DMS79 treated with DMSO at 0.1 percent for 48 hours (cell line): Measurements from ENCODE around the gene NGDN.
"Not testable (repeated sequence)": the region's sequence is repeated elsewhere in the genome, so short reads cannot be mapped to it uniquely, and the experiment has no call there.

ENCODE experiments used
- DNase-seq: peaks from one replicate; lab custom pipeline; 2025; lab: John Stamatoyannopoulos, UW

NGDN gene

DNA sequence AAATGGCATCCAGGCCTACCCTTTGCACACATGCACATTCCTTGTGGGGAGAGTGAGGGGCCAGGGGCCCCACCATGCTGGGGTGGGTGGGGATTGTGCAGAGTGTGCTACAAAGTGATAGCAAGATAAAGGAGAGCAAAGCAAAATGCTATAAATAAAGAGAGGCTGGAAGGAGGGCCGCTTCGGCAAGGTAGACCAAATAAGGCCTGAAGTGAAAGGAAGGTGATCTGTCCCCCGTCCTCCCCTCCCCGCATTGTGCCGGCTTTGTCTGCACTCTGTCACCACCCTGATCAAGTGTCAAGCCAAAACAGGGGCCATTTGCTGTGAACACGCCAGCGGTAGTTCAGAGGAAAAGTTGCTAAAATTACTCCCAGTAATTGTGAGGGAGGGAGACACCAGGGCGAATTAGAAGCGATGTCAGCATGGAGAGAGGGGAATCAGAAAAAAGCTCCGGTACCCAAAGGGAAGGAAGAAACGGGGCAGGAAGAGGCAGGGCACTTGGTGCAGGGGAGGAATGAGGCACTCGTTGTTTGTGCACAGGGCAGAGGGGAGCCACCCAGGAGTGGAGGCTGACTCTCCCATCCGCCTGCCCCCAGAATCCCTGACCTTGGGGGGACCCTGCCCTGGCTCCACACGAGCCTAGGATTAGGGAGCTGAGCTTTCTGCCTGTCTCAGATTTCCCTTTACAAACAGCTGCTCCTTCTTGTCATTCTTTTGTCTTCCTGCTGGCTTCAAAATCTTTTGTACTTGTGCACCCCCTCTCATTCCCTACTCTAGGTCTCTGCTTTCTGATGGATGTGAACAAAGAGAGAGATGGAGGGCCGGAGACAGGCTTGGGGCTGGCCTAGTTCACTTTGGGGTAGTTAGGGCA lies 31.2 kb upstream of the NGDN start:
- no peak for DNase-seq

DNA sequence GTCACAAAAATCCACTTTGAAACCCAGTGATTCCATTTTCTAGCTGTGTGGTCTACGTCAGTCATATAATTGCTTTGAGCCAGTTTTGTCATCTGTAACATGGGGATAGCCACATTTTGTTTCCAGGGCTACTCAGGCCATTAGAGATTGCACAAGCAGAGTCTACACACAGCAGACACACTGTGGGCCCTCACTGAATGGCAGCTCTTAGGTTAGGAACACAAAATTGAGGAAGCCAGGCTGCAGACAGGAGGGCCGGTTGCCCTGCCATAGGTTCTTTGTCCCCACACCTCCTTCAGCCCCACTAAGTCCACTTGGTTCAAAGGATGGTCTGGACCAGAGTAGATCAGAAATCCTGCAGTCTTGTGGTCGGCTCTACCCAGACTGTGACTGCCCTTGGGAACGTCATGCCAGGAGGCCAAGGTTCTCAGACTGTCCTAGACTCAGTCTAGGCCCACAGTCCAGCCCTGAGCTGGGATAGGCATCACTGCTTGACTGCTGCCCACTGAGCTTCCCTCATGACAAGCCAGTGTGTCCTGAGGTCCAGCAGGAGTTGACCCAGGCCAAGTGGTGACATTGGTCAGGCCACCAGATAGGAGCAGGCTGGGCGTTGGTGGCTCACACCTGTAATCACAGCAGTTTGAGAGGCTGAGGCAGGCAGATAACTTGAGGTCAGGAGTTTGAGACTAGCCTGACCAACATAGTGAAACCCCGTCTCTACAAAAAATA lies 30.2 kb upstream of the NGDN start:
- no peak for DNase-seq

DNA sequence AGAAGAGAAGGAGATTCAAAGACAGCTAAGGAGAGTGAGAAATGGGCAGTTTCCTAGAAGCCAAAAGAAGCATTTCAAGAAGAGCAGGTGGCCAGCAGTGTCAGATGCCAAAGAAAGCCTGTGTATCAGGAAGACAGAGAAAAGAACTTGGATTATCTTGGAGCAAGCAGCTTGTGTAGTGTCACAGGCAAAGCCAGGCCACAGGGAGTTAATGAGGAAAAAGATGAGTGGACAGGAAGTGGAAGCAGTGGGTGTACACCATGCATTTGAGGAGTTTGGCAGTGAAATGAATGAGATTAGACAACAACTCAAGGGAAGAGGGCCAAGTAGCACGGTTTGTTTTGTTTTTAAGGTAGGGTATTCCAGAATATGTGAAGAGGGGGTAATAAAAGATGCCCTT lies 28.4 kb upstream of the NGDN start:
- DNase-seq, result no peak

DNA sequence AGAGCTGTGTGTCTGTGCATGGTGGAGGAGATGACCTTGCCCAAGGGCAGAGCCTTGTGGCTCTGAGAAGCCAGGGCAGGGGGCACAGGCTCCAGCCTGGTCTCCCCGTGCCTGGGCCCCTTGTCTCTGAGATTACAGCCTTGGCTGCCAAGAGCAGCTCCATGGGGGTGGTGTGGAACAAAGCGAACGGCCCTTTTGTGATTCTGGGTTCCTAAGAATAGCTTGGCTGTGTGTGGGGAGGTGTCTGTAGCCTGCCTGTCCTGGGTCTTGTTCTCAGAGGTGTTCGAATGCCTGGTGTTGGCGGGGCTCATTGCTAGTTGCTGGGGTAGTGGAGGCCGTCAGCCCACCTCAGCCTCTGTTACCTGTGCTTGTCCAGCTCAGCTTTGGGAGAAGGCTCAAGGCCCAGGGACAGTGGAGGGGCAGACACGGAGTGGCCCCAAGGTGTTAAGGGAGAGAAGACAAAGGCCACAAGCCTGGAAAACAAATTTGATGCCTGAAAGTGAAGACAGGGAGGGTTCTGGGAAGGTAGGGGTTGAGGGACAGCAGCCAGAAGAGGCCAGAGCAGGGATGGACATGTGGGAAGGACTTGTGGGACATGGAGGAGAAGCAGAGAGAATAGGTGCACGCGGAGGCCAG lies 26.7 kb upstream of the NGDN start:
- no peak for DNase-seq

DNA sequence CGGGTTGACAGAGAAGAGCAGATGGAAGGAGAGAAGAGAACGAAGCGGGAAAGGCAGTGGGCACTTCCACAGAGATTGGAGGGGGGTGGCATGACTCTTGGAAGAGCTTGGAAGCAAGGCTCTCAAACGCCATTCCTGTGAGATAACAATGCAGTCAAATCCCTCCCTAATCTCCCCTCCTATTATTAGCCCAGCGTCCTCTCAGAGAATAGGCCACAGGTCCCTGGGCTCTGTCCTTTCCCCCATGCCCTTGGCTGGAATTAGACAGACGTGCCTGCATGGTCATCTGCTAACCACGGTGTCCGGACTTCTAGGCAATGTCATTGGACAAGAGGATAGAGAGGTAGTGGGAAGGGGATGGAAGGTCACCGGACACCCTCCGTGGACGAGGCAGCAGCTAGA lies 26.1 kb upstream of the NGDN start:
- DNase-seq, result no peak

DNA sequence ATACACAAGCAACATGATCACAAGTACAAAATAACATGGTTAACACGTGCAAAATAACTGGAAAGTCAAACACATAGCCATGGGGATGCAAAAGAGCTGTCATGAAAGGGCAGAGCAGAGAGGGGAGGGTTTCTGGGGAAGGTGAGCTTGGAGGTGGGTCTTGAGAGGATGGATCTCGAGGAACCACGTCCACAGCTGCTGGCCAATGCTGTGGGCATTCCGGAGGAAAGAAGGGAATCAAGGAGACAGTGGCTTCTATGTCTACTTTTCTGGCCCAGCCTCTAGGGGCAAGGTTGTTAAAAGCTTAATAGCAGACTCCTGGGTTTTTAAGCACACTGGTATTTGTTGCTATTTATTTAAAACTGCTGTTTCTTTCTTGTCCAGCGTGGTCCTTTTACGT lies 25.6 kb upstream of the NGDN start:
- no peak for DNase-seq

DNA sequence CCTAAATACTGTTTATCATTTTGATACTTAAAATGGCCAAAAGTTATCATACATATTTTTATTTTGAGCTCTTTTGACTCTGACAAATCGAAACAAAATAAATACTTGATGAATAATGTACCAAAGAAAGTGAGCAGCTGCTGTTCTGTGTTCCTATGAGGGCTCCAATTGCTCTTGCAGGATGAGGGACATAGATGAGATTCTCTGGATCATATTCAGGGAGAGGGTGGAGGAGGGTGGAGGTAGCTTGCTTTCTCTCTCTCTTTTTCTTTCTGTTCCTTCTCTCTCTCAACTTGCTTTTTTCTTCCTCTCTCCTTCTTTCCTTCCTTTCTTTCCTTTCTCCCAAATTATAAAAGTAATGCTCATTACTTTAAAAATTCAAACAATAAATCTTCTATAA lies 25.2 kb upstream of the NGDN start:
- no peak for DNase-seq

DNA sequence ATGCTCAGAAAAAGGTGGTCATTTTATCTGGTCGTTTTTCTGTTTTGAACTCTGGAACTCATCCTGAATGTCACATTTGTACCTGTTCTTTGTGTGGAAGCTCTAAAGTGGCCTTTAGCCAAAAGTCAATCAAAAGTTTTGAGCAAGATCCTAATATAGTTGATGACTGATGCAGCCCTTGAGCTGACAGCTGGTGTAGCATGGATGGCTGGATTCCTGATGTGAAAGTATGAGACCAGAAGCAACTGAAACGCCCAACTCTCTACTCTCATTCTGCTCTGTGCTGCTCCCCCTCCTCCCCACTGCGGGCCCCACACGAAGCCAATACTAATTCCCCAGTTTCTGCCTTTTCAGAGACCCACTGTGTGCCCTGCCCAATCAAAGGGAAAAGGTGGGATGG lies 23.7 kb upstream of the NGDN start:
- DNase-seq, result no peak

DNA sequence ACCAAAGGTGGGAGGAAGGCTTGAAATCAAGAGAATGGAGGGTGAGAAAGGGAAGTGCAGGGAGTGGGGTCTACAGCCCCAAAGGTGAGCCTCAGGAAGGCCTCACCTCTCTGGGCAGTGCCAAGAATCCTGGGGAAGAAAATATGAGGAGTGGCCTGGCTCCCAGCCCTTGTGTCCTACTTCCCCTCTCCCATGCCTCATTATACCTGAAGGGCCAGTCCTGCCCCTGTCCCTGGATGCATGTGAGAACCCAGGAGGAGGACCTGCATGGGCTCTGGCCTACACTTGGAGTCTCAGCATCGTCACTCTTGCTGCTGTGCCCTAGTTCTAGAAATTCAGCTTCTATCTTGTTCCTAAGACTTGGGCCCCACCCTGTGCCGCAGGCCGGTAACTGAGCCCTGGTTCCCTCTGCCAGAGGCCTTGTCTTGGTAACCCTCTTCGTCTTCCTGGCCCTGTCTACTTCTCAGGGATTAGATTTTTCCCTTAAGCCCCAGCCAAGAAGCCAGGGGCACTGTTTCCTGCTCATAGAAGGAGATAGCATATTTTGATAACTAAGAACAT lies 23.1 kb upstream of the NGDN start:
- DNase-seq, result no peak

DNA sequence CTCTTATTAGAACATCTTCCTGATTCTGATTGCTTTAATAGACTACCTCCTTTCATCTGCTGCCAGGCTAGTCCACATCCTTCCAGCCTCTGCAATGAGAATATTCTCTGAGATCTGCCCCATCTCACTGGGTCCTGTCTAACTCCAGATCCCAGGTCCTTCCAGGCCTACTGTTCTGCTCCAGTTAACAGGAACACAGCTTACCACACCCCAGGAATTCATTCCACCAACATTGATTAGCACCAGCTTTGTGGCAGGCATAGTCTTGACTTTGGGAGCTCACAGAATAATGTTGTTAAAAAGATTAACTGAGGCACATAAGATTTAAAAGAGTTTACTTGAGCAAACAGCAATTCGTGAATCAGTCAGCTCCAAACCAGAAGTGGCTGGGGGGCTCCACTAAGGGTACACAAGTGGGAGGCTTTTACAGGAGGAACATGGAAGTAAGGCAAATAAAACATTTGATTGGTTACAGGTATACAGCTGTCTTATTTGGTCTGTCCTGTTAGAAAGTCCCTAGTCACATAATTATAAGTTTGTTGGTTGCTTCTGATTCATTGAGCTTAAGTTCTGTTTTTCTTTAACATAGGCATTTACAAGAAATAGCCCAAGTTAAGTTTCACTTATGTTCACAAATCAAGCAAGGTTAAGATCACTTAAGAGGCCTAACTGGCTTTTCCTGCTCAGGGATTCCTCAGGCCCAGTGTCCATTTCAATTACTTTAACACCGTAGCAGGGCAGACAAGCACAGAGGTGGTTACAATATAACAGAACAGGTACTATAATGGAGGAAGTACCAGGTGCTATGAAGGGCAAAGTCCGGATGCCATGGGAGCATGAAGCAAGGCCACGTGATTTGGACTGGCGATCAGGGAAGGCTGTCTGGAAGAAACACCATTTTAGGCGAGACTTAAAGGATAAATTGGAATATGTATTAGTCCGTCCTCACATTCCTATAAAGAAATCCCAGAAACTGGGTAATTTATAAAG lies 21.8 kb upstream of the NGDN start:
- no peak for DNase-seq

DNA sequence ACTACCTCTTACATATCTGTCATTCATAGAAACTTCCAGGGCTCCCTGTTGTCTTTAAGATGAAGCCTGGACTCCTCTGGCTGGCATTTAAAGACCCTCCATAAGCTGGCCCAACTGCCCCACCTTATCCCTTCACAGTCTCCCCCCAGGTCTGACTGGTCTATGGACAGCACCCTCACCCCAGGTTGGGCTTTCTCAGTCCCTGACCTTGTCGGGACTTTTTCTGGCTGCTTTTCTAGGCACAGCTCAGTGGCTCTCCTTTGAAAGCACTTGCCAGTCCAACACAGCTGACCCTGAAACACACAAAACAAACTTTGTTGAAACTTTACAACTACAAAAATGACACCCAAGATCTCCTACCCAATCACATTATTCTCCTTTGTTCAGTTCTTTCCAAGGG lies 20.2 kb upstream of the NGDN start:
- no peak for DNase-seq

DNA sequence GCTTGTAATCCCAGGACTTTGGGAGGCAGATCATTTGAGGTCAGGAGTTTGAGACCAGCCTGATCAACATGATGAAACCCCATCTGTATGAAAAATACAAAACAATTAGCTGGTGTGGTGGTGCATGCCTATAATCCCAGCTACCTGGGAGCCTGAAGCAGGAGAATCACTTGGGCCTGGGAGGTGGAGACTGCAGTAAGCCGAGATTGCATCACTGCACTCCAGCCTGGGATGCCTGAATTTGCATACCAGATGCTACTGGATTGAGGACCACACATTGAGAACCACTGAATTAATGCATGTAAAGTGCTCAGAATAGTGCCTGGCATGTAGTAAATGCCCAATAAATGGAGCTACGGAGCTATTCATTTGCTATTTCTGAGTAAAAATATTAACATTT lies 19.1 kb upstream of the NGDN start:
- DNase-seq, result no peak

DNA sequence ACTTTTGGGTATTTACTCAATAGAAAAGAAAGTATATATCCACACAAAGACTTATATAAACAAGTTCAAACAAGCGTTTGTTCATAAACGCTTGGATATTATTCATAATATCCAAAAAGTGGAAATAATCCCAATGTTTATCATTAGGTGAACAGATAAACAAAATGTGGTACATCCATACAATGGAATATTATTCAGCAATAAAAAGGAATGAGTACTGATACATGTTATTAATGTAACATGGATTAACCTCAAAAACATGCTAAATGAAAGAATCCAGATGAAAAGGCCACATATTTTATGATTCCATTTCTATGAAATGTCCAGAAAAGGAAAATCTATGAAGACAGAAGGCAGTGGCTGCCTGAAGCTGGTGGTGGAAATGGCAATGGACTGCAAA lies 17.3 kb upstream of the NGDN start:
- DNase-seq, result no peak

DNA sequence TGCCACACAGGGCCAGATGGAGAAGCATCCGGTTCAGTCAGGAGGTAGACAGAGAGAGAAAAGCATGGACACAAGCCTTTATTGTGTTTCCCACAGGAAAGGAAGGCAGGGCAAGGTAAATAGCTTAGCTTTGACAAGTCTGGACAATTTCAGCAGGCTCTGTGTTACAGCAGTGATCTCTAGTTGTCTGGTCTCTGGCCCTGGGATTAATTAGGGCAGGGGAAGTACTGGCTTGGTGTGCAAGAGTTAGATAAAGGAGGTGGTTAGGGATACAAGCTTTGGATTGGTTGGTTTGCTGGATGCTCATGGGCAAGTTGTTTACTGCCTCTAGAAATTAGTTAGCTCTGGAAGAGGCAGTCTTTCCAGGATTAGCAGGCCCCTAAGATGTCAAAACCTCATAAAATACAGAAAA lies 15.1 kb upstream of the NGDN start:
- DNase-seq, result no peak

DNA sequence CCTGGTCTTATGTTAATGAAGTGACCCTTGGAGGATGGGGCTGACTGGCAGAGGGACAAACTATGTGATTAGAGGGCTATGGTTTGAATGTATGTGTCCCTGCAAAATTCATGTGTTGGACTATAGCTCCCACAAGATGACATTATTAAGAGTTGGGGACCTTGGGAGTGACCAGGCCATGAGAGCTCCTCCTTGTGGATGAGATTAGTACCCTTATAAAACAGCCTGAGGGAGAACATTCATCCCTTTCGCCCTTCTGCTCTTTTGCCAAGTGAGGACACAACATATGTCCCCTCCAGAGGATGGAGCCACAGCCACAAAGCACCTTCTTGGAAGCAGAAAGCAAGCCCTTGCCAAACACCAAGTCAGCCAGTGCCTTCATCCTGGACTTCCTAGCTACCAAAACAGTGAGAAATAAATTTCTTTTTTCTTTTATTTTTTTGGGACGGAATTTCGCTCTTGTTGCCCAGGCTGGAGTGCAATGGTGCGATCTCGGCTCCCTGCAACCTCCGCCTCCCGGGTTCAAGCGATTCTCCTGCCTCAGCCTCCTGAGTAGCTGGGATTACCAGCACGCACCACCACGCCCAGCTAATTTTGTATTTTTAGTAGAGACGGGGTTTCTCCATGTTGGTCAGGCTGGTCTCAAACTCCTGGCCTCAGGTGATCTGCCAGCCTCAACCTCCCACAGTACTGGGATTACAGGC lies 12.5 kb upstream of the NGDN start:
- not testable (repeated sequence) for DNase-seq

DNA sequence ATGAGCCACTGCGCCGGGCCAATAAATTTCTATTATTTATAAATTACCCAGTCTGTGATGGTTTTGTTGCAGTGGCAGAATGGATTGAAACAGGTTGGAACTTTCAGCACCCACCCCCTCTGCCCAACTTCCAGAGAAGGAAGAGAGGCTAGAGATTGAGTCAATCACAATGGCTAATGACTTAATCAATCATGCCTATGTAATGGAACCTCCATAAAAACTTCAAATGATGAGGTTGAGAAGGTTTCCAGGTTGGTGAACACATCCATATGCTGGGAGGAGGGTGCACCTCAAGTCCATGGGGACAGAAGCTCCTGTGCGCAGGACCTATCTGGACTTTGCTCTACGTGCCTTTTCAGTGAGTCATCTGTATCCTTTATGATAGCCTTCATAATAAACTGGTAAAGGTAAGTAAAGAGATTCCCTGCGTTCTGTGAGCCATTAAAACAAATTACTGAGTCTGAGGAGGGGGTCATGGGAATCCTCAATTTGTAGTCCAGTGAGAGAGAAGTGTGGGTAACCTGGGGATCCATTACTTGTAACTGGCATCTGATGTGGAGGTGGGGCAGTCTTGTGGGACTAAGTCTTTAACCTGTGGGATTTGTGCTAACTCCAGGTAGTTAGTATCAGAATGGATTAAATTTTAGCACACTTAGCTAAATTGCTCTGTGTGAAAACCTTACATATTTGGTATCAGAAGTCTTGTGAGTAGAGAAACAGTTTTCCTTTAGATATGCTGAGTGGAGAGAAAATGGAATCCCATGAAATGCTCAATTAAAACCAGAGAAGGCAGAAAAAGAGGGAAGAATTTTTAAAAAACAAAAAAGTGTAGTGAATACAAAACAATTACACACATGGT lies 11.7 kb upstream of the NGDN start:
- DNase-seq, result no peak

DNA sequence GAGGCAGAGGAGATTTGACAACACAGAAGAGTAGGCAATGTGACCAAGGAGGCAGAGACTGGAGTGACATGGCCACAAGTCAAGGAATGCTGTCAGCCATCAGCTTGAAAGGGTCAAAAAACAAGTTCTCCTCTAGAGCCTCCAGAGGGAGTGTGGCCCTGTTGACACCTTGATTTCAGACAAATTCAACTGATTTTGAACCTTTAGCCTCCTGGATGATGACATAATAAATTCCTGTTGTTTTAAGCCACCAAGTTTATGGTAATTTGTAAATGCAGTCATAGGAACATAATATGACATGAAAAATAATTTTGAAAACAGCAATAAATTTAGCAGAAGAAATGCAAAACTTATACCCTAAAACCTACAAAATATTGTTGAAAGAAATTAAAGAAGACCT lies 8.5 kb upstream of the NGDN start:
- DNase-seq, result no peak

DNA sequence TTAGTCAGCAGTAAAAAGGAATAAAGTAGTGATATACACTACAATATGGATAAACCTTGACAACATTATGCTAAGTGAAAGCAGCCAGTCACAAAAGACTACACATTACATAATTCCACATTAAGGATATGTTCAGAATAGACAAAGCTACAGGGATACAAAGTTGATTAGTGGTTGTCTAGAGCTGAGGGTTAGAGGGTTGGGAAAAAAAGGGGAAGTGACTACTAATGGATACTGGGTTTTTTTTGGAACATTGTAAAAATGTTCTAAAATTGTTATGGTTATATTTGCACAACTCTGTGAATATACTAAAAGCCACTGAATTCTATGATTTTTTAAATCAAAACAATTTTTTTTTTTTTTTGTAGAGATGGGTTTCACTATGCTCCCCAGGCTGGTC lies 4.8 kb upstream of the NGDN start:
- DNase-seq, result no peak

DNA sequence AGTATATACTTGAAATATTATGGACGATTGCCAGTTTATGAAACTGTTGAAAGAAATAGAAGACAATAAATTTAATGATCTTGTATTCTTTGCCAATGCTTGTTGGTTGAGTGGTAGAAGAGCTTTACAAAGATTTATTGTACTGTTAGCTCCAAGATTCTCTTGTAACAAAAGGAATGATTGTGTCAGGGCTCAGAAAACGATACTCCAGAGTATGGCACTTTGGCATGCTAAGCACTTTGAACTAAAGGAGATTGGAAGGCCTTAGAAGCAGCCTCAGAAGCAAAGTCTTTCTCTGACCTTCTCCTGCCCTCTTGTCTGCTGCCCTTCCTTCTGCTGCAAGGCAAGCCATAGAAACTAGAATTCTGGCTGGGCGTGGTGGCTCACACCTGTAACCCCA lies 4.2 kb upstream of the NGDN start:
- DNase-seq, result no peak

DNA sequence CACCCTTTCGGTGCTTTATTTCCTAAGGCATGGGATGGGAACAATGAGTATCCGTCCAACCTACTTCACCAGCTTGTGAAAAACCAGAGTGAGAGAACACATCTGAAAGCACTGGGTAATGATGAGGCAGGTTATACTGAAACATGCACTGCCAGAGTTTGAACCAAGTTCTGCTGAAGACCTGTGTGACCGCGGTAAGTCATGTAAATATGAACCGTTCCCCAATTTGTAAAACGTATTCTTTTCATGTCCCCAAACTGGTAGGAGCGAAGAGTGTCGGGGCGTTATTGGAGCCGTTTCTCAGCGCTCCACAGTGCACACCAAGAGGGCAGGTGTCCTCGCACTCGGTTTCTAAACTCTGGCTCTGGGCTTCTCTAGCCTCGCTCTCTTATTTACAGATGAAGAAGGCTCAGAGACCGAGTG lies 788 bp upstream of the NGDN start:
- DNase-seq, result no peak
